Stimulated activated CD8-positive, alpha-beta memory T cell treated with anti-CD3 and anti-CD28 coated beads, Interleukin-4, amount 100 ng/mL, for 4 hours (primary cell): ENCODE measurements around the gene CLCN6.

Experiments used
- DNase-seq, 2 donors: peaks; one replicate each; pipeline ENCODE4 v3.0.0-alpha.2; 2020; ENCODE audit warnings: low read depth in 2 of 2, low spot score in 1 of 2

Gene CLCN6

DNA sequence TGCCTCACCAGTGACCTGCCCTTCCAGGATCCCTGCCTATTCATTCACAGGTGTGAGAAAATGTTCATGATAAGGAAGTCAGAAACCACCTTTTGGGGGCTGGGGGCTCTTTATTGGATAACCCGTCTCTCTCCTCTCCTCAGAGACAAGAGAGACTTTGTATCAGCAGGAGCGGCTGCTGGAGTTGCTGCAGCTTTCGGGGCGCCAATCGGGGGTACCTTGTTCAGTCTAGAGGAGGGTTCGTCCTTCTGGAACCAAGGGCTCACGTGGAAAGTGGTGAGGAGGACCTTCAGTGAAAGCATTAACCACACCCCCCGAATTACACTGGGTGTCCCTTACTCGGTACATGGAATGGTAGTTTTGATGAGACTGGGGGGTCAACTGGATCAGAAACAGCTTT lies 21.0 kb downstream of the CLCN6 start:
- no peak for DNase-seq

DNA sequence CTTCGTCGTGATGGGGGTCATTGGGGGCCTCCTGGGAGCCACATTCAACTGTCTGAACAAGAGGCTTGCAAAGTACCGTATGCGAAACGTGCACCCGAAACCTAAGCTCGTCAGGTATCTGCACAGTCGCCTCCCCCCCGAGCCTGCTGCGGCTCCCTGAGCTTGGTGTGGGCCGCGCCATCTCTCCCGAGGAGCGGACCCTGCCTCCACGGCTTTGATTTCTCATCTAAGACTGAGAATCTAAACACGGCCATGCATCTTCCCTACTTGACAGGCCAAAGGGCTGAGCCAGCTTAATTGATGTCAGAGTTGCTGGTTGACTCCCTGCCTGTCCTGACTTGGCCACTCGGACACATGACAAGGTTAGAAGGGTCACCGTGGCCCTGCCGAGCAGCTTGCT lies 22.5 kb downstream of the CLCN6 start:
- no peak for DNase-seq

DNA sequence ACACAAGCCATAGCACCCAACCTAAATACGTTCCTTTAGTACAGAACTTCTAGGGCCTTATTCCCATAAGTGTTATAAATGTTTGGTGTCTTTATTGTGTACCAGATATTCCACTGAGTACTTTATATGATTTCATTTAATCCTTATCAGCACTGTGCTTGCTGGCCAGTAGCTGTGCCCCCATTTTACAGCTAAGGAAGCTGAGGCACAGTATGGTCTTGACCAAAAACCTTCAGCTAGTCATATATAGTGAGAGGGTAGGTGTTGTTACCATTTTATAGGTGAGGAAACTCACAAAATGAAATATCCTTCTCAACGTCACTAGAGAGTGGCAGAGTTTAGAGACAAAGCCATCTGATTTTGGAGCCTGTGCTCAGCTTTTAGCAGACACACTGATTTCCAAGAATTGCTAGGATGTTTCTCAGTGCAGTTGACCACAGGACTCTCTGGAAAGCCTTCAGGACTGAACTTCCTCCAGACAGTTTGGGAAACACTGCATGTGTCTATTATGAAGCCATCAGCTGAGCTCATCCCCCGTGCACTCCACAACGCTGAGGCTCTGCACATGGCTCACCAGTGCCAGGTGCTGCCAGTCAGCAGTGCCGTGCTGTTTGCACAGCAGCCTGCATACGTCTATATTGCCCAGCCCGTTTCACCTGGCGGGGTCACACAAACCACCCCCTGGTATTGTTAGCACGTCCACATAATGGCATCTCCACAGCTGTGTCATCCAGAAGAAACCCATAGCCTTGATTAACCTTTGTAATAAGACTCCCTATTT lies 26.1 kb downstream of the CLCN6 start:
- no peak for DNase-seq

DNA sequence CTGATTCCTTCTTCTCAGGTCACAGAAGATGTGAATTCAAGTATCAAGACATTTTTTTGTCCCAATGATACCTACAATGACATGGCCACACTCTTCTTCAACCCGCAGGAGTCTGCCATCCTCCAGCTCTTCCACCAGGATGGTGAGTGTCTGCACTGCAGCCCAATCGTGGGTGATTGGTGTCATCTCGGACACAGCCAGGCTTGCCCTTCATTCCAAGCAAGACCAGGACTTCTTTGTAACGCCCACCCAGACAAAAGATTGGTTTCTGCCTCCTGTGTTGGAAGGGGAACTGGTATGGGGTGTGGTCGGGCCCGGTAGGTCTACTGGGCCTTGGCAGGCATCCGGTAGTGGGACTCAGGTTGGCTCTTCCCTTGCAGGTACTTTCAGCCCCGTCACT lies 27.5 kb downstream of the CLCN6 start:
- DNase-seq: no peak

DNA sequence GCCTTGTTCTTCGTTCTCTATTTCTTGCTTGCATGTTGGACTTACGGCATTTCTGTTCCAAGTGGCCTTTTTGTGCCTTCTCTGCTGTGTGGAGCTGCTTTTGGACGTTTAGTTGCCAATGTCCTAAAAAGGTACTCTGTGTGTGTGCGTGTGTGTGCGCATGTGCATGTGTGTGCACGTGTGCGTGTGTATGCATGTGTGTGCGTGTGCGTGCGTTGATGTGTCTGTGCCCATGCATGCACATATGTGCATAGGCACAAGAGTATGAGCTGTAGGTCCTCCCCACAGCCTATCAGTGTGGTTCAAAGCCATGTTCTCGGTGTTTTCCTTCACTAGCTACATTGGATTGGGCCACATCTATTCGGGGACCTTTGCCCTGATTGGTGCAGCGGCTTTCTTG lies 27.9 kb downstream of the CLCN6 start:
- no peak for DNase-seq

DNA sequence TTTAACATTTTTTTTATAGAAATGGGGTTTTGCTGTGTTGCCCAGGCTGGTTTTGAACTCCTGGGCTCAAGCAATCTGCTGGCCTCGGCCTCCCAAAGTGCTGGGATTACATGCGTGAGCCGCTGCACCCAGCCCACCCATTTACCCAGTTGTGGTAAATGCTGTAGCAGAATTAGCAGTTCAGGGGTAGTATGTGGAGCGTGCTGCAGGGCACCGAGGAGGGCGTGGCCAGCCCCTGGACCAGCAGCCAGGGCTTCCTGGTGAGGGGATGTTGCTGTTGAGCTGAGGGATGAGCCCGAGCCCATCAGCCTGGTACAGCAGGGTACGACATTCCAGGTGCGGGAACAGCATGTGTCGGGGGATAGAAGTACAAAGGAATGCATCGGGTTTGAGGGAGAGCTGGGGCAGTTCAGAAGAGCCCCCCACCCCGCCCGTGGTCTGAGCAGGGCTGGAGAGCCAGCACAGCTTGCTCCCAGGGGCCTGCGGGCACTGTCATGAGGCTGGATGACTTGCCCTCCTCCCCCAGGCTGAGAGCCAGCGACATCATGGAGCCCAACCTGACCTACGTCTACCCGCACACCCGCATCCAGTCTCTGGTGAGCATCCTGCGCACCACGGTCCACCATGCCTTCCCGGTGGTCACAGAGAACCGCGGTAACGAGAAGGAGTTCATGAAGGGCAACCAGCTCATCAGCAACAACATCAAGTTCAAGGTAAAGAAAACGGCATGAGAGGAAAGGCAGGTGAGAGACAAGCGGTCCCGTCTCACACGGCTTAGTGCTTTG lies 29.6 kb downstream of the CLCN6 start:
- DNase-seq: no peak

DNA sequence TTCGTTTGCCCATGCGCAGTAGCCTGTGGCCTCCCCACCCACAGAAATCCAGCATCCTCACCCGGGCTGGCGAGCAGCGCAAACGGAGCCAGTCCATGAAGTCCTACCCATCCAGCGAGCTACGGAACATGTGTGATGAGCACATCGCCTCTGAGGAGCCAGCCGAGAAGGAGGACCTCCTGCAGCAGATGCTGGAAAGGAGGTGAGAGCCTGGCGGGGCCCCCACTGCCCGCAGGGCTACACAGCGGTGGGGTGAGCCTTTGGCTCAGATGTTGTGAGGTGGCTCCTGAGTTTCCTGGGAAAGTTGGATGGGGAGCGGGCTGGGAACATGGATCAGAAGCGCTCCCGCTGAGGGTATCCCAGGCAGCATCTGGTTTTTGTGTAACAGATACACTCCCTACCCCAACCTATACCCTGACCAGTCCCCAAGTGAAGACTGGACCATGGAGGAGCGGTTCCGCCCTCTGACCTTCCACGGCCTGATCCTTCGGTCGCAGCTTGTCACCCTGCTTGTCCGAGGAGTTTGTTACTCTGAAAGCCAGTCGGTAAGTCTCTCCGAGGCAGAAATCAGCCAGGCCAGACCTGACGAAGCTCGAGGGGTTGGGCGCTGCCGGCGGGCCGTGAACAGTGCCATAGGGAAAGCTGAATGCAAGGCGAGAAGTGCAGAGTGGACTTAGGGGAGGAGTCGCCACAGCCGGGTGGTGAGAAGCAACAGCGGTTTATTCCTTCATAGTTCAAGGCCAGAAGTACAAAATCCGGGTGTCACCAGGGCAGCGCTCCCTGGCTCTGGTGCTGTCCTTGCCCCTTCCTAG lies 31.2 kb downstream of the CLCN6 start:
- DNase-seq: no peak

DNA sequence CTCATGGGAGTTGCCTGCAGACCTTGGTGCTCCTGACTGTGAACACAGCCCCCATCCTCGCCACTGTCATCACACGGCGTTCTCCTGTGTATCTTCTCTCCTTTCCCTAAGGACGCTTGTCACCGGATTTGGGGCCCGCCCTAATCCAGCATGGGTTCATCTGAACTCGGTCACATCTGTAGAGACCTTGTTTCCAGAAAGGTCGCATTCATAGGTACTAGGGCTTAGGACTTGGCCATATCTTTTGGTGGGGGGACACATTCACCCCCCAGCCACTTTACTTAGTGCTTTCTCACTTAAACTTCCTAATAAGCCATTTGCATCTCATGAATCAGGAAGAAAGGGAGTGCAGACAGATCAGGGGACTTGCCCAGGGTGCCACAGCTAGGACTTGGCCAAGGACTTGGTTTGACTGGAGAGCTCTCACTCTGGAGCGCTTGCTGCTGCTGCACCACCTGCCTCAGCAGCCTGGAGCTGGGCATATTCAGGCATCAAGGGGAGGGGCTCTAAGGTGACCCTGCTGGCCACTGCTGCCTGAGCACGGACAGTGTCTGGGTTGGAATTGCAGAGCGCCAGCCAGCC lies 31.9 kb downstream of the CLCN6 start:
- DNase-seq: no peak

DNA sequence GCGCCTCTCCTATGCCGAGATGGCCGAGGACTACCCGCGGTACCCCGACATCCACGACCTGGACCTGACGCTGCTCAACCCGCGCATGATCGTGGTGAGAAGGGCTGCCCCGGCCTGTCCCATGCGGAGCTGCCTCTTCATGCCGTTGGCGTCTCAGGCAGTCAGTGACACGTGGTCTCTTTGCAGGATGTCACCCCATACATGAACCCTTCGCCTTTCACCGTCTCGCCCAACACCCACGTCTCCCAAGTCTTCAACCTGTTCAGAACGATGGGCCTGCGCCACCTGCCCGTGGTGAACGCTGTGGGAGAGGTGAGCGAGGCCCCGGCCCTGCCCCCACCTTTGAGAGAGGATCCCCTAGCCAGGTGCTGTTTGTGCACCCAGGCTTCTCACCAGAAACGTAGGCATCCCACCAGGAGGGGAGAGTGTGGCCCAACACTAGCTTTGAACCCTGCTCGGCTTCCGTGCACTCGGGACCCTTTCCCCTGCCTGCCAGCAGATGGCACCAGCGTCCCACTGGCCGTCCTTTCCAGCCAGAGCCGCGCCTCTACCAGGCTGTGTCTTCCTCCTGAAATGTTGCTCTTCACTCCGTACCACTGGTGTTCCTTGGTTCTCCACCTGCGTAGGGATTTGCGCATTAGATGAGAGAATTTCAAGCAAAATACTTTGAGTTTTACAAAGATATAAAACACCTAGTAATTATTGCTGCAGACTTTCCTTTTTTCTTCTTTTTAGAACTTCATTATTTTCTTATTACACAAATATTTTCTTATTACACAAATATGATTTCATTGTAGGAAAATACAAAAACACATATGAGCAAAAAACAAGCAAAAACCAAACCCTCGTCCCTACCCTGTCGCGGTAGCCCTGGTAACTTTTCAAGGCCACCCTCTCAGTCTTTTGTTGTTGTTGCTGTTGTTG lies 32.6 kb downstream of the CLCN6 start:
- peak; percentile 34 to 40 for DNase-seq

DNA sequence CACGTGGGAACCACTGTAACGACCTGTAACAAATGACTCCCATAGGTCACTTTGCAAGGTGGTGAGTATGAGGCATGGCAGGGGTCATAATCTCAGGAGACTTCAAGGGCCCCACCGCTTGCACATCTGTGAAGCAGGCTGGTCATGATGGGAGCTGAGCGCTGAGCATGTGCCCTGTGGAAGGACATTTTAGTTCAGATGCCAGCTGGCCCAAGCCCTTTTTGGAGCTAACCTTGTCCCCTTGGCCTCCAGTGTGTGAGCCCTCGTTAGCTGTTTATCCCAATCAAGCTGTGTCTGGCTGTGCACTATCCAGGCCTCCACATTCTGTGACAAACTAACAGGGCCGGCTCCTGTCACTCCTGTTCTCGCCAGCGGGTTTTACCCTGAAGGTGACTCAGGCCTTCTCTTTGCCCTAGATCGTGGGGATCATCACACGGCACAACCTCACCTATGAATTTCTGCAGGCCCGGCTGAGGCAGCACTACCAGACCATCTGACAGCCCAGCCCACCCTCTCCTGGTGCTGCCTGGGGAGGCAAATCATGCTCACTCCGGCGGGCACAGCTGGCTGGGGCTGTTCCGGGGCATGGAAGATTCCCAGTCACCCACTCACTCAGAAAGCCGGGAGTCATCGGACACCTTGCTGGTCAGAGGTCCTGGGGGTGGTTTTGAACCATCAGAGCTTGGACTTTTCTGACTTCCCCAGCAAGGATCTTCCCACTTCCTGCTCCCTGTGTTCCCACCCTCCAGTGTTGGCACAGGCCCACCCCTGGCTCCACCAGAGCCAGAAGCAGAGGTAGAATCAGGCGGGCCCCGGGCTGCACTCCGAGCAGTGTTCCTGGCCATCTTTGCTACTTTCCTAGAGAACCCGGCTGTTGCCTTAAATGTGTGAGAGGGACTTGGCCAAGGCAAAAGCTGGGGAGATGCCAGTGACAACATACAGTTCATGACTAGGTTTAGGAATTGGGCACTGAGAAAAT lies 34.0 kb downstream of the CLCN6 start:
- no peak for DNase-seq

DNA sequence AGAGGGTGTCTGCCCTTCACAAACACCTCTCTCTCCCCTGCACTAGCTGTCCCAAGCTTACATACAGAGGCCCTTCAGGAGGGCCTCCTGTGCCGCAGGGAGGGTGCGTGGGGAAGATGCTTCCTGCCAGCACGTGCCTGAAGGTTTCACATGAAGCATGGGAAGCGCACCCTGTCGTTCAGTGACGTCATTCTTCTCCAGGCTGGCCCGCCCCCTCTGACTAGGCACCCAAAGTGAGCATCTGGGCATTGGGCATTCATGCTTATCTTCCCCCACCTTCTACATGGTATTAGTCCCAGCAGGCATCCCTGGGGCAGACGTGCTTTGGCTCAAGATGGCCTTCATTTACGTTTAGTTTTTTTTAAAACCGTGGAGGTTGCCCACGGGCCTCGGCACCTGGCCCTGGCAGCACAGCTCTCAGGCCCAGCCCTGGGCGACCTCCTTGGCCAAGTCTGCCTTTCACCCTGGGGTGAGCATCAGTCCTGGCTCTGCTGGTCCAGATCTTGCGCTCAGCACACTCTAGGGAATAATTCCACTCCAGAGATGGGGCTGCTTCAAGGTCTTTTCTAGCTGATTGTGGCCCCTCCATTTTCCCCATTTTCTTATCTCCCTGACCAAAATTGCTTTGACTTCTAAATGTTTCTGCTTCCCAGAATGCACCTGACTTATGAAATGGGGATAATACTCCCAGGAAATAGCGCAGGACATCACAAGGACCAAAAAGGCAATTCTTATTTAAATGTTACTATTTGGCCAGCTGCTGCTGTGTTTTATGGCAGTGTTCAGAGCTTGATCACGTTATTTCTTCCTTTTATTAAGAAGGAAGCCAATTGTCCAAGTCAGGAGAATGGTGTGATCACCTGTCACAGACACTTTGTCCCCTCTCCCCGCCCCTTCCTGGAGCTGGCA lies 35.5 kb downstream of the CLCN6 start:
- no peak for DNase-seq

DNA sequence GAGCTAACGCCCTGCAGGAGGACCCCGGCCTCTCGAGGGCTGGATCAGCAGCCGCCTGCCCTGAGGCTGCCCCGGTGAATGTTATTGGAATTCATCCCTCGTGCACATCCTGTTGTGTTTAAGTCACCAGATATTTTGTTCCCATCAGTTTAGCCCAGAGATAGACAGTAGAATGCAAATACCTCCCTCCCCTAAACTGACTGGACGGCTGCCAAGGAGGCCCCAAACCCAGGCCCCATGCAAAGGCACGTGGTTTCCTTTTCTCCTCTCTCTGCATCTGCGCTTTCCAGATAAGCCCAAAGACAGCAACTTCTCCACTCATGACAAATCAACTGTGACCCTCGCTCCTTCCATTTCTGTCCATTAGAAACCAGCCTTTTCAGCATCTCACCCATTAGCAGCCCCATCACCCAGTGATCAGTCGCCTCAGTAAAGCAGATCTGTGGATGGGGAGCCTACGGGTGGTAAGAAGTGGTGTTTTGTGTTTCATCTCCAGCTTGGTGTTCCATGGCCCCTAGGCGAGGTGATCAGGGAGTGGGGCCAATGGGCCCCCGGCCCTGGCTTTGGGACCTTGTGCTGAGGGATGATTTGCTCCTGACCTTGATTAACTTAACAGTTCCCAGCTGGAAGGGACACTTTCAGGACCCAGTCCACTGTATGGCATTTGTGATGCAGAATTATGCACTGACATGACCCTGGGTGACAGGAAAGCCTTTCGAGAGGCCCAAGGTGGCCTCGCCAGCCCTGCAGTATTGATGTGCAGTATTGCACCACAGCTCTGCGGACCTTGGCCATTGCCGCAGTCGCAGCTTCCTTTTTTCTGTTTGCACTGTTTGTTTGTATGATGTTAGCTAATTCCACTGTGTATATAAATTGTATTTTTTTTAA lies 36.4 kb downstream of the CLCN6 start:
- DNase-seq: no peak

DNA sequence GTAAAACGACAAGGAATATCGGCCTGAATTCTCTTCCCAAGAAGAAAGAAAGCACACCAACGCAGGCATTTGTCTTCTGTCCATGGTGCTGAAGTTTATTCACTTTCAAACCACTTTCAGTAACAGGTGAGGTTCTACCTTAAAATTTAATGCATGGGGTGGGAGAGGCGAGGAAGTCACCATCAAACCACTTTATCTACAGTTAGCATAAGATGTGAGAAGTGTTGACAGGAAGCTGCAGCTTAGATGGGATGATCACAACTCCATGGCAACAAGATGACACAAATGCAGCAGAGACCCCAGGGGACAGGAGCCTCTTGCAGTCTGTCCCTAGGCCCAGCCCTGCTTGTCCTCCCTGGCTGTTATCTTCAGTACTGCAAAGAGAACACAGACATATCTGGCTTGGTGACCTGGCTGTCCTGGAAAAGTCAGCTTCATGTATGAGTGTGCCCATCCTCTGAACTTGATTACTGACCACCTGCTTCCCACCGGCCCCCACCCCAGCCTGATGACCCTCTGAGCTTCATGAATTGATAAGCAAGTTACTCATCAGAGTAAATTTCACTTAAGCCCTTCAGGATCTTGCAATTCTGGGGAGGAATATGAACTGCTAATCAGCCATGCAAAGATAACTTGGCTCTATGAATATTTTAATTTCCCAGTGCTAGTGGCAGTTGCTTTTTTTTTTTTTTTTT lies 39.8 kb downstream of the CLCN6 start:
- DNase-seq: no peak

DNA sequence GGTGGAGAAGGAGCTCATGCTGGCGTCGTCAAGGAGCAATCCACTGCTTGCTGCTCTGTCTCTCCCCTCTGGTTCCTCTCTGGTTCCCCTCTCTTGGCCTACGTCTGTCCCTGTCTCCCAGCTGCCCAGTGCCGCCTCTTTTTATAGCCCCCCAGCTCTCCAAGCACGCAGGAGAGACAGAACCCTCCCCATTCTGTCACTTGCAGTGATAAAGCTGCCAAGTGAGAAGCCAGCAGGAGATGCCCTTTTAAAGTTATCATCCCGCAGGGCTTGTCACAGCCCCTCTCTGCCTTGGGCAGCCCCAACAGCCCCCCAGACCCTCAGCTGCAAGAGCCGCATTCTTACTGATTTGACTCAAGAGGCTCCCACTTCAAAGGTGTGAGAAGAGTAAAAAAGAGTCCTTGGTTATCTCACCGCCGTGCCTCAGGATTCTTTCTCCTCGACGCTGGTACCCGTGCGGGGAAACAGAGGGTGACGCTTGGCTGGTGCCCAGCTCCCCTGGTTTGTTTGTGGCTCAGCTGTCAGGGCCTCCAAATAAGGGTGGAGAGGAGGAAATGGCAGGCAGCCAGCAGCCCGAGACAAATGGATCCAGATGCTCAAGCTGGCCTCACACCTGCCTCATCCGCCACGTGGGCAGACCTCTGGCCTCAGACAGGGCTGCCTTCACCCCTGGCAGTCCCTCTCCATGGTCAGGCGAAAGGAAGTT lies 41.8 kb downstream of the CLCN6 start, which contains the start of gene NPPA:
TSS of gene NPPA (minus strand) at position 117 of the 706 bp plus-strand sequence. CDS start at position 18, 99 bp downstream.
- DNase-seq: no peak

DNA sequence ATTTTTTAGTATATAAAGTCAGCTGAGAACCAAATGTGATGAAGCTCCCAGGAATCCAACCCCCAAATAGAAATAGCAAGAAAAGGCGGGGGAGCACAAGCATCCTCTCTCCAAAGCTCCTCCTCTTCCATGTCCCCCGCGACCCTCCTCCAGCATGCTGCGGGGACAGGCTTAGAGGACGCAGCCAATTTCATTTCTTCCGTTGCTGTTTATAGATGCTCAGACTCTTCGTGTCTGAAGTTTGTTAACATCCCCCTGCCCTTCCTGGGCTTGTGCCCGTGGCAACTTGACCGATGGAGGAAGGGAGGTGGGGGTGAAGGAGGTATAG lies 42.3 kb downstream of the CLCN6 start:
- DNase-seq: no peak

DNA sequence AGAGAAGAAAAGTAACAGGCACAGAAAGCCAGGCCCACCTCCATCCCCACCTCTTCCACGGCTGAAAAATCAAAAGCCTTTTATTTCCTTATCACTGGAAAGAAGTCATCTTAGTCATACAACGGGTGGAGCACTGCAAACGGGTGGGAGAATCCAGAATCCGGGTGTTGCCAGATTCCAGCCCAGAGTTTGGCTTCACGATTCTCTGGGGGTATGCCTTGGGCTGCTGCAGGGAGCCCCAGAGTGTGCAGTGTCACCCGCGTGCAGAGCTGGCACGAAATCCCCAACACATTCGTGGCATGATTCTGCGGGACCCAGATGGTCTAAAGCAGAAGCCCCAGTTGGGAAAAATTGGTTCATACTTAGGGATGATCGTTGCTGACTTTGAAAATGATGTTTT lies 44.2 kb downstream of the CLCN6 start:
- DNase-seq: no peak
